GM18505 (cell line): ENCODE results near the gene TASOR2.
A peak's percentile ranks its signal among the peaks of the same experiment; 100 is the strongest.

ENCODE experiments used
- ATAC-seq: cut with Tn5 transposase; IDR thresholded peaks from one replicate; pipeline ENCODE4 v1.9.1; 2021; ENCODE audit not compliant: unreplicated experiment
- POLR2A ChIP-seq: IDR thresholded peaks from 4 replicates; pipeline ENCODE4 v1.6.1; 2011; ENCODE audit warnings: borderline replicate concordance; ENCODE audit not compliant: insufficient read depth, insufficient read length; ENCODE audit errors: extremely low read depth

TASOR2 gene

DNA sequence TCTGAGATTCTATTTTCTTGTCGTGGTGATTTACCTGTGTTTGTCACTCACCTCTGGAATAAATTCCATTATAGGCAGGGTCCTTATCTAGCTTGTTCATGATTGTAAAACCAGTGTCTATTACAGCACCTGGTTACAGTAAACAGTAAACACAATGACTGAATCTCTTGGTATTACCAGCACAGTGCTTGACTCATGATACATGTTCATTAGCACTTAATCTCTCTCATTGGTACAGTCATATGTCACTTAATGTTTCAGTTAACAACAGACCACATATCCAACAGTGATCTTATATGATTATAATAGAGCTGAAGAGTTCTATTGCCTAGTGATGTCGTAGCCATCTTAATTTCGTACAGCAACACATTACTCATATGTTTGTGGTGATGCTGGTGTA is 1.6 kb upstream of the TASOR2 start:
- ATAC-seq: no peak
- no peak for TF ChIP-seq POLR2A

DNA sequence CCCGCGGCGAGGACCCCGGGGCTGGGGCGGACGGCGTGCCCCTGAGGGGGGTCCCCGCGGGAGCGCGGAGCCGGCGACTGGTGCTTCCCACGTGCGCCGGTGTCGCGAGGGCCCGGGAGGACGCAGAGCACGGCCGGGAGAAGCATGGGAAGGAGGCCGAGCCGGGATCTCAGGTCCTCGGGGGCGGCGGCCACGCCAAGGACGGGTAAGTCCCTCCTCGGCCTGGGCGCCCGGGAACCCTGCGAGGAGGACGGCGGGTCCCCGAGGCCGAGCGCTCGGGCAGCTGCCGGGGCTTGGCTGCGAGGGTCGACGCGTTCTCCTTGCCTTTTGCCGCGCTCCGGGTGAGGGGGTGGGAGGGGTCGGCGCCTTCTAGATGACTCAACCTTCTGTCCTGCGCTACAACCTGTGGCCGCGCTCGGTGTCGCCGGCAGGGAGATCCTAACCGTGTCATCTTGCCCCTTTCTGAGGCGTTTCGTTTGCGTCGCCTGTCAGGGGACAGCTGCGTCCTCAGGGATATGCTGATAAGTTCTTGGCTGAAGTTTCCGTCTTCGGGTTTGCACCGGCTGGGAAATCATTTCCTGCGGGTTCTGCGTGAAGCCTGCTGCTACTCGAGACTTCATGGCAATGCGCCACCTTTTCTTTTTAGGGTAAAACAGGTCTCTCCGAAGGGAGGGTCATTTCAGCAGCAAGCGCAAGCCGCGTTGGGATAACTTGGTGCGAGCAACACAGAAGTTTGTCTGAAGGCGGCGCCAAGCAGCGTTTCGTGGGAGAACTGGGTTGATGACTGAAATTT is 529 bp downstream of the TASOR2 start:
- TF ChIP-seq POLR2A: no peak
- peak; percentile 44 for ATAC-seq

DNA sequence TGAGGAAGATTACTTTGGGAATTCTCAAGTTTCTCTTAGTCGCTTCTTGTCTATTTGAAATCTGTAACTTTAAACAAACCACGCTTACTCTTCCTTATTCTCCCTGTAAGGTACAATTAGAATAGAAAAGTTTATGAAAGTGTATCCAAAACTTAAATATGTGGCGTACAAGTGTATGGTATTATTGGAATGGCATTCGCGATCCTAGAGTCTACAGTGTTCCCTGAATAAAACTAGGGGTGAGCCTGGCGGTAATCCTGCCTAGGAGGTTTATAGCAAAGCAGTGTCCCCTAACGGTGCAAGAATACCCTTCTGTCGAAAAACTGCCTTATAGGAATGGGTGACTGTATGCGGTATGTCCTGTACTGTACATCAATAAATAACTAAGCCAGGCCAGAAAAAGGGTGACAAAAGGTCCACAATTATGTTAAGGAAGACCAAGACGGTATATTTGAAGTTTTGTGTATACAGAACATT is 1.2 kb downstream of the TASOR2 start:
- no peak for ATAC-seq
- TF ChIP-seq POLR2A: no peak

DNA sequence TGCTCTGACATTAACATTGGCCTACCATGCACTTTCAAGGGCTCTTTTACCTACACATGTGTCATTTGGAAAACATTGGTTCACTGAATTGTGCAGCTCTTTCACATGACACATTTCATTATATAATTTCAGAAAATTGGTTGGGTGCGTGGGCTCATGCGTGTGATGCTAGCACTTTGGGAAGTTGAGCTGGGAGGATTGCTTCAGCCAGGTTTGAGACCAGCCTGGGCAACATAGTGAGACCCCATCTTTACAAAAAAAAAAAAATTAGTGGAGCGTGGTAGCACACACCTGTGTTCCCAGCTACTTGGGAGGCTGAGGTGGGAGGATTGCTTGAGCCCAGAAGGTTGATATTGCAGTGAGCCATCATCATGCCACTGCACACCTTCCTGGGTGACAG is 3.9 kb downstream of the TASOR2 start:
- no peak for ATAC-seq
- no peak for TF ChIP-seq POLR2A

DNA sequence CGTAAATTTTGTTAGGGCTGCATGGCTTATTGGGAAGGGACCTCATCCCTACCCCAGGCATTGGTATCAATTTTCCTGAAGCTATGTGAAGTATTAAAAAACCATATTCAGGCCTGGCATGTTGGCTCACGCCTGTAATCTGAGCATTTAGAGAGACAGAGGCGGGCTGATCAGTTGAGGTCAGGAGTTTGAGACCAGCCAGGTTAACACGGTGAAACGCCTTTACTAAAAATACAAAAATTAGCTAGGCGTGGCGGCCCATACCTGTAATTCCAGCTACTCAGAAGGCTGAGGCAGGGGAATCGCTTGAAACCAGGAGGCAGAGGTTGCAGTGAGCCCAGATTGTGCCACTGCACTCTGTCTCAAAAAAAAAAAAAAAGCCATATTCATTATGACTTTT is 7.1 kb downstream of the TASOR2 start:
- ATAC-seq: no peak
- no peak for TF ChIP-seq POLR2A

DNA sequence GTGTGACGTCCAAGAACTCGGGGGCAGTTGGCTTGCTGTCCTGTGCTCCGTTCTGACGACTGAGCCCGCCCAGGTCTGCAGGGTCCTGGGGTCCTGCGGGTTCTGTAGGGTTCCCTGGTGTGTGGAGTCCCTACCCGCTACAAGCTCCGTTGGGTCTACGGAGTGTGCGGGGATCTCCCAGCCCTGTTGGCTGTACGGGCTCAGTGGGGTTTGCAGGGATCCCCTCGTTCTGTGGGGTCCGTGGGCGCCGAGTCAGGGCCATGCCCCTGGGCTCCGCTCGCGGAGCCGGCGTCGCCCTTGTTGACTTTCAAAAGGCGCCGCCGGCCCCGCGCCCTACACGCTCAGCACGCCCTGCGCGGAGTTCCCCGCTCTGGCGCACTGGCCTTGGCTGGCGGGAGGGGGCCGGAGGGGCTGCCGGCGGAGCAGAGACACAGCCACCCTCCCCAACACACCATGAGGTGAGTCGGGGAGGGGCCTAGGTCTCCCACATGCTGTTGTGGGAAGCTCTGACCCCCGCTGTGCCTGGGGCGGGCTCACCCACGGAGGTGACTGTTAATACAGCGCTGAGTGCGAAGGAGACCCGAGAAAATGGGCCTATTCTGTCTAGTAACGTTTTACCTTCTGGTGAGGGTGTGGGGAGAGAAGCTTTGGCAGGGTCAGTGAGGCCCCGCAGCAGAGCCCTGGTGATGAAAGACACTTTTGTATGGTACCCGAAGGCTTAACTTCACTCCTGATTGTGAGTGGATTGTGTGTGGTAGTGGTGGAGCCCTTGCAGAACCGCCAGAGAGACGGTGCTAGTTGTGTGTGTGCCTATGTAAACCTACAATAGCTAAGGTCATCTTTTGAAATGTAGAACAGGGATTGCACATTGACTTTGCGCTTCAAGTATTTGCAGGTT is 8.1 kb downstream of the TASOR2 start:
- ATAC-seq: peak; percentile 81
- no peak for TF ChIP-seq POLR2A

DNA sequence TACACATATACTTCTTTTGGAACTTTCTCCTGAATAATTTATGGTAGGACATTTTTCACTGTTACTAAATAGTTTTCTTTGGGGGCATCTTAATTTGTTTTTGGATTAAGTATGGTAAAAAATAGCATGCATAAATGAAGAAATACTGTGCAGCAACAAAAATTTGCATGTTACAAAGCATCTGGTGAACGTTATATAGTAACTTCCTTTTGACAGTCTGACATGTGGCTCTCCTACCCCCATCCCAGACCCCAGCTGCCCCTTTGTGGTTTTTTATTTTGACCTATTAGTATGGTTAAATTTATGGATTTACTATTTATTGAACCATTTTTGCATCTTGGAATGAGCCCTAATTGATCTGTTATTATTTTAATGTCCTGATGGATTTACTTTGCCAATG is 9.9 kb downstream of the TASOR2 start:
- no peak for ATAC-seq
- no peak for TF ChIP-seq POLR2A

DNA sequence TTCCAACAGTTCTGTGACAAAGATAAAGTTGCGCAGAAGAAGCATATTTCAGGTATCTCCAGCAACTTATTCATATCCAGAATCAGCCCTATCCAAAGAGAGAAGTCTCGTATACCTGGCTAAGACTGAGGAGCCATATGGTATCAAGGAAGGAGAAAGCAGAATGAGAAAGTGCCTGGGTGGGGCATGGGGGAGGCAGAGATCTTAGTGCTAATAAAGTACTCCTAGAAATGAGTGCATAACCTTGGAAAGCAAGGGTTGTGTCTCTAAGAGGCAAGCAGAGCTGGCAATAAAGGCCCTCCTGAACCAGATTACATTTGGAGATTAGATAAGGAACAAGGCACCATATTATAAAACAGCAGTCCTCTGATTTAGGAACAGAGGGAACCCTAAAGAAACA is 12.7 kb downstream of the TASOR2 start:
- TF ChIP-seq POLR2A: no peak
- ATAC-seq: no peak

DNA sequence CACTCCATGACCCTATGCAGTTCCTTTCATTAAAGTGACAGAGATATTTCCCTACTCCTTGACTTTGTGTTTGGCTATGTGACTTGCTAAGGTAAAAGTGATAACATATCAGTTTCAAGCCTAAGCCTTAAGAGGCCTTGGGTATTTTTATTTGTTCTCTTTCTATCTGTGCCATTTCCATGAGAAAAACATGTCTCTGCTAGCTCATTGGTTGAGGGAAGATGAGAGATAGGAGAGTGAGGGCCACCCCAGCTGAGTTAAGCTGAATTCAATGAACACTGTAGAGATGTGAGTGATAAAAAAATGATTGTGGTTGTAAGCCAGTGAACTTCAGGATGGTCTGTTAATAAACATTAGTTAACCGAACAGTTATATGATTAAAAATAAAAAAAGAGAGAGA is 13.4 kb downstream of the TASOR2 start:
- no peak for TF ChIP-seq POLR2A
- ATAC-seq: no peak

DNA sequence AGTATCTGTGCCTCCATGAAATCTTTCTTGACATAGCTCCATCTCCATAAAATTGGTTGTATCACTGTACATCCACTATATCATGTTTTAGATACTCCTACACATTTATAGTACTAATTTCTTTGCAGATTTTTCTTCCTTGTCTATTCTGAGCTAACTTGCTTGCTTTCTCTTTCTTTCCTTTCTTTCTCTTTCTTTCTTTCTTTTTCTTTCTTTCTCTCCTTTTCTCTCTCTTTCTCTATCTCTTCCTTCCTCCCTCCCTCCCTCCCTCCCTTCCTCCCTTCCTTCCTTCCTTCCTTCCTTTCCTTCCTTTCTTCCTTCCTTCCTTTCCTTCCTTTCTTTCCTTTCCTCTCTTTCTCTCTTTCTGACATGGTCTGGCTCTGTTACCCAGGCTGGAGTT is 23.7 kb downstream of the TASOR2 start:
- TF ChIP-seq POLR2A: no peak
- no peak for ATAC-seq

DNA sequence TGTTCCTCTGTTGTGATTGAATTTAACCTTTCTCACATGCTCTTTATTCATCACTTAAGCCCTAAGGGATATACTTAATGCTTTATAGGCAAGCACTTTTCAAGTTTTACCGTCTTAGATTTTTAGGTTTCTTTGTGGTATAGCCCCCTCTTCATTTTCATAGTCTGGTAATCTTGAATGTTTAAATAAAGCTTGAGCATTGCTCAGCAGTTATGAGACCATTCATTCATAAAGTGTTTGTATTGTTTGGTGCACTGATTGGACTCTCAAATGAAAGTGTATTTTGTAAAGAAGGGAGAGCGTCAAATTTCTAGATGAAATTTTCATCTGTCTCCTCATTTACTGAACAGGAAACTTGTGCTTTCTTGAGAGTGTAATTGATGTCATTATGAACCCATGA is 25.2 kb downstream of the TASOR2 start:
- TF ChIP-seq POLR2A: no peak

DNA sequence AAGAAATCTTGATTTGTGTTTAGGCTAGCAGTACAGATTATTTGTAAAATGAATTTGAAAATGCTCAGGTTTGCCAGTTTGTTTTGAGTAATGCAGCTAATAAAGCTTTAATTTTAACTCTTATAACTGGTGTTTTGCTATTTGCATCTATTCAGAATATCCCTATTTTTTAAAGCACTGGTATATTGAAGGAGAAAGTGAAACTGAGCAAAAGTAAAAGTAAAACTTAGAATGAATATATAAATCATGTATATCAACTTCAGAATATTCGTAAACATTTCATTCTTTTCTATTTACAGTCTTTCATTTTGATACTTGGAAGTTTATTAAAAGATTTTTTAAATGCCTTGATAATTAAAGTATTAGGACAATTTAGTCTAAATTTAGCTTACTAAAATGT is 26.2 kb downstream of the TASOR2 start:
- TF ChIP-seq POLR2A: no peak
- ATAC-seq: no peak

More for the DNA sequence above, 25.2 kb downstream of the TASOR2 start:
- ATAC-seq: no peak

DNA sequence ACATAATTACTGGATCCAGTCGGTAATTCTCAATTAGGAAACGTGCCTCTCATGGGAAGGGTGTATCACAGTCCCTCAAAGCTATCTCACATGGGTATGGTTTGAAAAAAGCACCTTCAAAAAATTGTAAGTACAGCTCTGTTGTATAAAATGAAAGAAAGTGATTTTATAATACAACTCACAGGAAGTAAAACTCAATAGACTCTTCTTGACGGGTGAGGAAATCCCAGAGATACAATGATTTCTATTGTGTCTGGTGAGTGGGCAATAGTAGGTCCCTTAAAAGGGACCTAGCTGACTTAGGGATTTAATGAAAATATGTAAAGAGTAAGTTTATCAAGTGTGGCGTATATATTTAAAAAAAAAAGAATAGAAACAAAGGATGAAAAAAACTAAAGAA is 27.0 kb downstream of the TASOR2 start:
- no peak for TF ChIP-seq POLR2A
- ATAC-seq: no peak

DNA sequence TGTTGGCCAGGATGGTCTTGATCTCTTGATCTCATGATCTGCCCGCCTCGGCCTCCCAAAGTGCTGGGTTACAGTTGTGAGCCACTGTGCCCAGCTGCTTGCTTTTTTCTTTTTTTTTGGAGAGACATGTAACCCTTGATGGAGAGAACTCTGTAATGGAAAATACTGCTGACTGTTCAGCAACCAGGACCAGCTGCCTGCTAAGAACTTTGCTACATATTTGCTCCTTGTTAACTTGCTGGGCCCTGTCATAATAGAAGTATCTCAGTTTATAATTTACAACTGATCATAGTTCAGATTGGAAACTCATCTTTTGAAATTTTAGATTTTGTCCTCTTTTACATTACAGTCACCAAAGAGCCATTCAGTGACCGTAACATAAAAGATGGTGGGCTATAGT is 34.9 kb downstream of the TASOR2 start:
- TF ChIP-seq POLR2A: no peak
- no peak for ATAC-seq

DNA sequence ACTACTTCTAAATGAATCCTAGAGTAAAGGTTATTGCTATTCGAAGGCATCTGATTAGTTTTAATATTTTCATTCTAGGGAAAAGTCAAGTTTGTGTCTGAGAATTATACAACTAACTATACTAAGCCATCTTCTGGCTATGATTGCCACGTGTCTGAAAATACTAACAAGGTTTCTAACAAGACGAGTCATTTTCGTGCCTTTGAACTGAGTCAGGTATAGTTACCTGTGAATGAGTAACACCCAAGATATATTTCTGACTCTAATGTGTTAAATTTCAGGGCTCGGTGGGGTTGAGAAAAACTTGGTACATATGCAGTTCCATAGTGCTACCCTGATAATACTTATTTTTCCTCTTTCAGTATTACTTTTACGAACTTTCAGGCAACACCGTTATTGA is 35.5 kb downstream of the TASOR2 start:
- no peak for TF ChIP-seq POLR2A
- no peak for ATAC-seq

DNA sequence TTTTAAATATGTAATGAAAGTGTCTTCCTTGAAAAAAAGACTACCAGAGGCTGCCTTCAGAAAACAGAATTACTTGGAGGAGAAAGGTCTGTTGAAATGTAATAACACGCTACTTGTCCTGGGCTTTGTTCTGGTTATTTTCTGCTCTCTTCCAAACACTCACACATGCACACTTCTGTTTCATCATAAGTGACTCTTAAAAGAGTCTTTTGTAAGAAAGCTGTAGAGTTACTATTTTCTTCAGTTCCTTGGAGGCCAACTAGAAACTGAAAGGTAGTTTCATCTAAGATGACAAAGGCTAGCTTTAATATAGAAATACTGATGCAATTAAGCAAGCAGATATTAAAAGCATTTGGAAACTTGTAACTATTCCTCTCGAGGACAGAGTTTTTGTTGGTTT is 39.1 kb downstream of the TASOR2 start:
- ATAC-seq: no peak
- TF ChIP-seq POLR2A: no peak
